Adrenal gland (tissue), 12 donors: ENCODE data around the gene ZNF516. TPM values are rescaled to one million over a fixed set of nuclear protein-coding genes. Genes with fewer than 3 reads are reported as not detected.

Experiments
- DNase-seq, 7 donors: peaks; one replicate each; pipeline ENCODE4 v3.0.0-alpha.2; 2019 to 2020
- H3K27ac ChIP-seq, 5 donors: fragments of 200-600 bp; sonication (generic) in 4 of 5; 1 replicate in 3 of 5; 2 replicates in 2 of 5; pipeline versions ENCODE4 v1.5.1 to v1.8.0; 2016 to 2020; ENCODE audit warnings: mild to moderate bottlenecking in 1 of 5
- H3K27me3 ChIP-seq: fragments of 200-600 bp; 2 replicates; pipeline ENCODE4 v1.8.0; 2021
- H3K36me3 ChIP-seq, 2 donors: fragments of 200-600 bp; replicated peaks in 1 of 2; 1 replicate in 1 of 2; 2 replicates in 1 of 2; pipeline versions ENCODE4 v1.5.1 to v1.8.0; 2018 to 2022
- H3K4me1 ChIP-seq, 2 donors: fragments of 200-600 bp; replicated peaks in 1 of 2; 1 replicate in 1 of 2; 2 replicates in 1 of 2; pipeline versions ENCODE4 v1.5.1 to v1.8.0; 2018 to 2021
- H3K4me3 ChIP-seq, 4 donors: fragments of 200-600 bp; sonication (generic) in 3 of 4; one replicate each; pipeline ENCODE4 v1.5.1; 2016 to 2018
- H3K9me3 ChIP-seq, 3 donors: fragments of 200-600 bp; sonication (generic) in 1 of 3; replicated peaks in 1 of 3; 1 replicate in 2 of 3; 2 replicates in 1 of 3; pipeline versions ENCODE4 v1.5.1 to v1.8.0; 2016 to 2021
- CTCF ChIP-seq, 6 experiments: fragments of 450-650 bp in 4 of 6; fragments of 200-600 bp in 2 of 6; sonication (generic) in 1 of 6; IDR thresholded peaks; 1 replicate in 5 of 6; 2 replicates in 1 of 6; pipeline versions ENCODE4 v1.5.1 to v1.8.0; 2016 to 2021; ENCODE audit warnings: antibody characterized with exemption in 6 of 6, mild to moderate bottlenecking in 2 of 6, moderate library complexity in 1 of 6
- POLR2A ChIP-seq, 2 donors: fragments of 450-650 bp; IDR thresholded peaks; one replicate each; pipeline ENCODE4 v1.6.1; 2017; ENCODE audit warnings: antibody characterized with exemption in 2 of 2, mild to moderate bottlenecking in 2 of 2, moderate library complexity in 1 of 2
- WGBS, 4 donors: extraction: QIAGEN DNeasy Blood & Tissue Kit in 2 of 4; methylation state at CpG; one replicate each; pipeline versions ENCODE4 v1.1.5 to v1.1.7; 2013 to 2017; 5-methylcytosine and 5-hydroxymethylcytosine counted together
- intact Hi-C, 2 donors: fragments of 100-400 bp; cut with DNase I; formaldehyde crosslinking; loops; one replicate each; pipeline versions ENCODE4 v1.14.1 to v1.15.0; 2022 to 2023
- polyA plus RNA-seq, 3 donors: library from polyadenylated mRNA; stranded (reverse); fragments of 200-250 nt in 2 of 3; fragments of 350-450 nt in 1 of 3; fragmentation: Illumina TruSeq in 1 of 3; extraction: RNeasy Lipid Tissue Mini Kit (QIAGEN cat#74804) in 1 of 3; gene quantifications; one replicate each; pipeline ENCODE4 v1.2.3, GENCODE V29; 2013 to 2014
- total RNA-seq, 9 donors: library from RNA; depleted of rRNA in 4 of 9; stranded (reverse); fragments of >200 nt in 4 of 9; fragments of 120-200 nt in 1 of 9; fragmentation: NEBNext Ultra II Directional in 1 of 9; extraction: Animal tissue kit (Norgen Biotek cat#: 25700) in 1 of 9; gene quantifications; one replicate each; pipeline versions ENCODE4 v1.1.0 to v1.2.4, GENCODE V29; 2013 to 2023
- donor health status: healthy with polysubstance abuse.
- donor health status: Bipolar disorder and iron deficiency.
- donor health status: DM: yes; HTN: yes; CAD: no.
- donor health status: DM: no; HTN: no; CAD: no.
- donor health status: DM: no; HTN: no; CAD: no.
- donor health status: DM: yes; HTN: yes; CAD: no.

The ZNF516 gene
- total and polyA plus RNA-seq, 12 donors, result 8.6 to 60.1 (median 31.0) TPM

DNA sequence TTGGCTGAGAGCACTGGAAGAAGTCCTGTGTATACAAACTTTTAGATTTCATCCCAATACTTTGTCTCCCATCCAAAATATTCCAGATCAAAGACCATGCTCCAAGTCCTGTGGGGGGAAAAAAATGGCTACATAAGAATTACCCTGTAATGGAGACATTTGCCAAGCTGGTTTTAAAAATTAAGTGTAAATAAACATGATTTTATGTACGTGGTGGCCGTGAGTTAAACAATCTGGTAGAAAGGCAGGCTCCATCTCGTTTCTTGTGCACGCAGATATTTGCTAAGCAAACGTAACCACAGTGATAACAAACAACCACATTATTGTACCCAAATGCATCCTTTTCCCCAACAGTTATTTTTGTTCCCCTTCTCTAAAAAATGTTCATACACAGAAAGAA, 176.4 kb downstream of the ZNF516 start:
- DNase-seq, result no peak
- 63 to 72% (median 70%) methylated on average over 5 of the region's 5 CpGs for WGBS, 4 donors
- H3K4me3 ChIP-seq, result no peak overlapping the region
- no peaks in the 10 kb centered on the region for H3K9me3 ChIP-seq
- no peaks in the 10 kb centered on the region for H3K36me3 ChIP-seq
- intact Hi-C loops, result no loop called here
- no peaks in the 10 kb centered on the region for H3K27me3 ChIP-seq
- no peak overlapping the region for H3K27ac ChIP-seq
- no peak for TF ChIP-seq POLR2A (IDR thresholded peaks at IDR 0.05)
- TF ChIP-seq CTCF (IDR thresholded peaks at IDR 0.05), result no peak
- no peaks in the 10 kb centered on the region for H3K4me1 ChIP-seq

DNA sequence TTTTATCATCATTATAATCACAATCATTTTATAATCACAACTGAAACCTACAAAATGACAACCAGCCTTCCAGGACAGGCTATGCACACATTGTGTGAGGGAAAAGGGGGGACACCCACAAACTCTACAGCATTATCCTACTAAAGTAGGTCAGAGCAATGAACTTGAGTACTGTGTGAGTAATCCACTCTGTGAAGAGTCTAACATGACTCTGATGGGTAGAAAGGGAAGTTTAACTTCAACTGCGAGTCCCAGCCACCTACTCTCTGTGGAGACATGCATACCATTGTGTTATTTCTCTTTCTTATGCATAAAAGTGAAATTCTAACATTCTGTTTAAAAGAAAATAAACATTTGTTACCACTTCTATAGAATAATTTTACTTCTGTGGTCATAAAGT, 177.9 kb downstream of the ZNF516 start:
- 88 to 96% (median 93%) methylated on average over 1 of the region's 1 CpG for WGBS, 4 donors
- intact Hi-C loops, result no loop called here
- no peak overlapping the region for H3K27ac ChIP-seq

DNA sequence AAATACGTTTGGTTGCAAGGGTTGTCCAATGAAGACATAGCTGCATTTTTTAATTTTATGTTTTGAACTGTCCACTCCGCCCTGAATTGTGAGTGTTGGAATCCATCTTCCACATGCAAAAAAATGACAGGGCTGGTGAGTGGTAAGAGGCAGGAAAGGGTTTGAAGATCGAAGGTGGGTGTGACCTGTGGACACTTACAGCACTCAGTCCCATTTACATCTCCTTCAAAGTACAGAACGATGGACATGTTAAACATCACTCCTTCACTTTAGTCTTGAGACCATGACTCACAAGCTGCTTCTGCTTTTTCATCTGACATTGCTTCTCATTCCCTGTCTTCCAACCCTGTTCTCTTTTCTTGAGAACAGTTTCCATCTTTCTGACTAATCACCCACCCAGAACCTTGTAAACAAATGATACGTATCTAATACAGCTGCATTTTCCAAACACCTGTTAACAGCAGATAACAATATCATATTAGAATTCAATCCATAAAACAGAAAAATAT, 179.3 kb downstream of the ZNF516 start:
- DNase-seq, result no peak
- Histone ChIP-seq H3K9me3 (no peaks in the 10 kb centered on the region), H3K4me1 (no peaks in the 10 kb centered on the region), H3K27ac (no peak overlapping the region), H3K36me3 (no peaks in the 10 kb centered on the region), H3K27me3 (no peaks in the 10 kb centered on the region), H3K4me3 (no peak overlapping the region)
- WGBS, 4 donors, result 57 to 61% (median 60%) methylated on average over 5 of the region's 5 CpGs
- intact Hi-C loops, result no loop called here
- TF ChIP-seq CTCF (IDR thresholded peaks at IDR 0.05) (no peak), POLR2A (IDR thresholded peaks at IDR 0.05) (no peak)

More for the DNA sequence above, 177.9 kb downstream of the ZNF516 start:
- no peak for DNase-seq
- Histone ChIP-seq H3K4me1 (no peaks in the 10 kb centered on the region), H3K9me3 (no peaks in the 10 kb centered on the region), H3K36me3 (no peaks in the 10 kb centered on the region), H3K4me3 (no peak overlapping the region), H3K27me3 (no peaks in the 10 kb centered on the region)
- TF ChIP-seq CTCF (IDR thresholded peaks at IDR 0.05), result no peak
- no peak for TF ChIP-seq POLR2A (IDR thresholded peaks at IDR 0.05)

DNA sequence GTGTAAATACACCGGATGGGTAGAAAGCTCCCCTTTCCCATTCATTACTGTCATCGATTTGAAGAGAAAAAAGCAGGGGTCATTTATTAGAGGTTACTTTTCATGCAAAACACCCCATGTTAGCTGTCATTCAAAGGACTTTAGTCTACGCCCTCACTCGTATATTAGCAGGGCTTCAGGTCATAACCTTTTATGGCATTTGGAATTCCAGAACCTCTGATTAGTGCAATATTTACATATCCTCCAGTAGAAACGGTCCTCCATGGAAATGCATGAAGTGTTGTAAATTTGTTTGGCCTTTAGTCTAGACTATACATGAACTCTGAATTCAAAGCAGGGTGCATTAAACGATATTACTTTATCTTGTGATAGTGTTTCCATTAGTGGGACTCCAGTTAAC, 180.5 kb downstream of the ZNF516 start:
- no peak for DNase-seq
- Histone ChIP-seq H3K4me3 (no peak overlapping the region), H3K27me3 (no peaks in the 10 kb centered on the region), H3K27ac (no peak overlapping the region), H3K36me3 (no peaks in the 10 kb centered on the region), H3K9me3 (no peaks in the 10 kb centered on the region), H3K4me1 (no peaks in the 10 kb centered on the region)
- no peak for TF ChIP-seq CTCF (IDR thresholded peaks at IDR 0.05)
- no peak for TF ChIP-seq POLR2A (IDR thresholded peaks at IDR 0.05)
- intact Hi-C loops, result no loop called here
- 48 to 58% (median 51%) methylated on average over 6 of the region's 6 CpGs for WGBS, 4 donors
